ENCODE measurements around the gene HOOK2. TPM values are rescaled to one million over a fixed set of nuclear protein-coding genes. Genes with fewer than 3 reads are reported as not detected.

HOOK2 gene
- total and polyA plus RNA-seq, 2 of the 8 experiments (the other 6 are each of a cell fraction or from before 2014, with no cell fraction given) = 23.8 to 63.2 TPM

- Histone ChIP-seq H3K36me3 (ENCODE audit: control insufficient read depth in 2 of 4, insufficient read depth in 4 of 4, low read length in 3 of 4) (peaks cover 32 to 58% (median 43%) of the 10 kb centered on the region in 4 experiments), H3K4me3 (ENCODE audit: extremely low read depth in 1 of 4, insufficient read depth in 2 of 4, low read depth in 3 of 4, low read length in 4 of 4) (no peak overlapping the region), H3K9me3 (ENCODE audit: insufficient read depth in 2 of 2, low read depth in 1 of 2, low read length in 1 of 2) (no peaks in the 10 kb centered on the region), H3K4ac (replicated peaks; ENCODE audit: insufficient read length, low read depth, low read length) (no peak overlapping the region), H3K79me2 (ENCODE audit: control insufficient read depth in 1 of 2, insufficient read depth in 2 of 2, low read length in 2 of 2) (peaks cover 17 to 46% of the 10 kb centered on the region in 2 experiments), H3K27ac (ENCODE audit: low read depth, low read length) (no peak overlapping the region), H4K91ac (replicated peaks; ENCODE audit: insufficient read length, low read length) (no peak overlapping the region), H3K23ac (ENCODE audit: insufficient read length) (no peak overlapping the region), H2BK12ac (ENCODE audit: low read depth, low read length) (no peak overlapping the region), H3K56ac (replicated peaks; ENCODE audit: insufficient read length, low read depth, low read length) (no peak overlapping the region), H4K8ac (ENCODE audit: extremely low read depth, insufficient read depth, low read length) (no peak overlapping the region), H3K9ac (replicated peaks in 1 of 4; ENCODE audit: extremely low read depth in 1 of 4, low read depth in 3 of 4, low read length in 3 of 4) (no peak overlapping the region), H3K18ac (ENCODE audit: extremely low read depth, low read length) (no peak overlapping the region), H3K4me2 (ENCODE audit: insufficient read depth in 1 of 2, low read depth in 2 of 2, low read length in 2 of 2) (no peak overlapping the region), H3K27me3 (replicated peaks in 1 of 4; ENCODE audit: control insufficient read depth in 3 of 4, extremely low read depth in 1 of 4, insufficient read depth in 3 of 4, low read length in 3 of 4) (no peaks in the 10 kb centered on the region), H3K4me1 (replicated peaks in 1 of 4; ENCODE audit: control insufficient read depth in 3 of 4, insufficient read depth in 4 of 4, low read length in 3 of 4) (peaks cover 0 to 6% (median 2%) of the 10 kb centered on the region in 4 experiments; a peak in 3 of 7 replicates), H2BK120ac (replicated peaks; ENCODE audit: low read depth, low read length) (no peak overlapping the region), H2BK20ac (ENCODE audit: low read length) (no peak overlapping the region), H3K79me1 (ENCODE audit: low read depth, low read length) (peaks cover 10% of the 10 kb centered on the region; the same call in 1 of the 2 replicates), H3K14ac (ENCODE audit: insufficient read length) (no peak overlapping the region), H2BK5ac (ENCODE audit: low read depth, low read length) (no peak overlapping the region), H2AK5ac (ENCODE audit: low read depth, low read length) (no peak overlapping the region), H4K5ac (ENCODE audit: insufficient read length, low read depth, low read length) (no peak overlapping the region), H4K20me1 (replicated peaks in 1 of 2; ENCODE audit: control insufficient read depth in 1 of 2, insufficient read depth in 2 of 2, low read length in 2 of 2) (peaks cover 12 to 23% of the 10 kb centered on the region in 2 experiments), H2AFZ (ENCODE audit: low read length) (no peak overlapping the region), H3K23me2 (ENCODE audit: low read depth, low read length) (no peaks in the 10 kb centered on the region), H2BK15ac (ENCODE audit: low read length) (no peak overlapping the region)
- ChIA-PET CTCF (ENCODE audit: partially characterized antibody) (interaction anchor here (0.6 to 13.0 kb wide), 12 partner anchors 9 to 82 kb away, joined by 3 to 81 read pairs (median 4); partner anchors contain the start of gene TRIR), POLR2A (ENCODE audit: partially characterized antibody) (interaction anchor here (0.9 to 12.9 kb wide), 4 partner anchors 12 to 35 kb away, joined by 3 to 258 read pairs (median 5); partner anchors contain the start of genes GET3 and TRIR)
- FAIRE-seq (no peak), DNase-seq (ENCODE audit: low read depth in 1 of 2, low spot score in 2 of 2) (no peak)
- WGBS, 2 experiments (ENCODE audit: extremely low coverage in 1 of 2, insufficient coverage in 1 of 2, insufficient read length in 1 of 2, insufficient replicate concordance in 2 of 2, low coverage in 1 of 2, low lambda C conversion rate in 2 of 2, missing lambda C conversion rate in 1 of 2) = 86% methylated on average over 3 of the region's 3 CpGs; no CpG with 5 or more reads in 1 of the 2 experiments
- no peak for TF ChIP-seq NANOG (IDR thresholded peaks at IDR 0.05; ENCODE audit: insufficient read depth, low read depth, low read length, poor library complexity, severe bottlenecking)
- TF ChIP-seq CTBP2 (IDR thresholded peaks at IDR 0.05; ENCODE audit: borderline replicate concordance, insufficient read depth, insufficient read length, low read length) = no peak
- no peak for TF ChIP-seq CREB1 (IDR thresholded peaks at IDR 0.05)
- TF ChIP-seq CHD2 (IDR thresholded peaks at IDR 0.05; ENCODE audit: low read length) = no peak
- no peak for TF ChIP-seq POU5F1 (IDR thresholded peaks at IDR 0.05; ENCODE audit: low read depth, low read length)
These were observed 59.4 kb downstream of the HOOK2 start for GRCh38 chr19:12715929-12716328.
